NOMO-1 treated with dmso at 0.1 percent for 144 hours (cell line): Measurements from ENCODE around the gene TFIP11.

ENCODE experiments used
- DNase-seq: peaks from one replicate; lab custom pipeline; 2025; ENCODE audit not compliant: unreplicated experiment; lab: John Stamatoyannopoulos, UW

Gene TFIP11

DNA sequence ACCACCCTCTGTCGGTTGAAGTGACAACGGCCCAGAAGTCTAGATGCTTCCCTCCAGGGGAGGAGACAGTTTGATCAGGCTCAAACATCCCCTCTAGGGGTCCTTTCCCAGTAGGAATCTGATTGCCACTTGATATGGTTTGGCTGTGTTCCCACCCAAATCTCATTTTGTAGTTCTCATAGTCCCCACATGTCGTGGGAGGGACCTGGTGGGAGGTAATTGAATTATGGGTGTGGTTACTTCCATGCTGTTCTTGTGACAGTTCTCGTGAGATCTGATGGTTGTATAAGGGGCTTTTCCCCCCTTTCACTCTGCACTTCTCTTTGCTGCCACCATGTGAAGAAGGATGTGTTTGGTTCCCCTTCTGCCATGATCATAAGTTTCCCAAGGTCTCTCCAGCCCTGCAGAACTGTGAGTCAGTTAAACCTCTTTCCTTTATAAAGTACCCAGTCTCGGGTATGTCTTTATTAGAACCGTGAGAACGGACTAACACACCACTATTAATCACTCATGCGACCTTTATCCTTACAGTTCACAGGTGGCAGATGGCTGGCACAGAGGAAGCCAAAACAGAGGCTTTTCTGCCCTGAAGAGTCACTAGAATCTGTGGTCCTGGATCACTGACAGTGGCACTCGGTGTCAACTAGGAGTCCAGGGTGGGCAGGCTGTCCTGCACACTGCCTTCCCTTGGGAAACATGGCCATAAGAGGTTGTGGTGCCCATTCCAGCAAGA is 61.7 kb downstream of the TFIP11 start:
- no peak for DNase-seq

DNA sequence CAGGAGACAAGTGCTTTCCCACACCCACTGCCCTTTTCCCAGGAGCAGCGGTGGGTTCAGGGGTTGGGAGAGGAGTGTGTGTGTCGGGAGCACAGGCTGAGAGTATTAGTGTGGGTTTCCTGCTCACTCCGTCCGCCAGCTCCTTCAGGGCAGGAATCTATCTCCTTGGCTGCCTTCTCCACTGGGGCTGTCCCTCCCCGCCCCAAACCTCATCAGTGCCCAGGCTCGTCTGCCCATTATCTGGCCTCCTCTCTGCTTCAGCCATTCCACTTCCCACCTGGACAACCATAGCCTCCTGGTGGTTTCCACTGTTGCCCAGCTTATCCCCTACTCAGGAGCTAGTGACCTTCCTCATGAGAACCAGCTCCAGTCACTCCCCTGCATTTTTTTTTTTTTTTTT is 63.3 kb downstream of the TFIP11 start:
- no peak for DNase-seq

DNA sequence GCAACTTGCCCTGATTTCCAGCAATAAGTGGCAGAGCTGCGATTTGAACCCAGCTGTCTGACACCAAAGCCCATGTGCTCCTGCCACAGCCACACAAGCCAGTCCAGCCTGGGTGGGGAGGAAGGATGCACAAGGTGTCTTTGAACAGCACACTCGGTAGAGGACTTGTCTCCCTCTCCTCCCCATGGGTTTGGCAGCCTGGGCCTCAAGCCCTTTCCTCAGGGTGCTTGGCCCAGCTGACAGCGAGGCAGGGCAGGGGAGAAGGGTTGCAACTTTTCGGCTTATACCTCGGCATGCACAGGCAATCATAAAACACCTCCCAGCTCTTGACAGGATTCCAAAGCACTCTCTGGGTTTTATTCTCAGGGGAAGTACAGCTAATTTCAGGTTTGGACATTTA is 63.9 kb downstream of the TFIP11 start:
- DNase-seq, result no peak

DNA sequence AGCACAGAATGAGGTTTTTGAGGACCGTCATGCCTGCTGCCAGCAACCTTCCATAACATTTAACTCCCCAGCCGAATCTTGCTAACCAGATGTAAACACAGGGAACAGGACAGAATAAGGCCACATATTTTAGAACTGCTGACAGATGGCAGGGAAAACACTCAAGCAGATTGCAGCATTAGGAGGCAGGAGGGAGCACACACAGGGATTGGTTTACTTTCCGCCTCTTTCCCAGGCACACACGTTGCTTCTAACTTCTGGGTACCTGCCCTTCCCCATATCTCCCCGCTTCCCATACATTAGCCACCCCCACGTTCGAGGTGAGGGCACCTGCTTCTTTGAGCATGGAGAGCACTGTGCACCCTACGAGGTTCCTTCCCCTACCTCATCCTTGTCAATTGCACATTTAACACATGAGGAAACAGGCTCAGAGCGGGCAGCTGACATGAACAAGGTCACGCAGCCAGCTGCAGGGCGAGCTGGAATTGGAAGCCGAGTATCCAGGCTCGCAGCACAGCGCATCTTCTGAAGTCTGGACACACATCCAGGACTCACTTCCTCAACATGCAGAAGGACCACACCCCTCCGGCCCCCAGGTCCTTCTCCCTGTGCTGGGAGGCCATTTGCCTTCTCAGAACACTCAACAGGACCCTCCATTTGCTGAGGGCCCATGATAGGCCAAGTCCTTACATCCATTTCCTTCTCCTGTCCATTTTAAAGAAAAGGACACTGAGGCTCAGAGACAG is 64.5 kb downstream of the TFIP11 start:
- no peak for DNase-seq

DNA sequence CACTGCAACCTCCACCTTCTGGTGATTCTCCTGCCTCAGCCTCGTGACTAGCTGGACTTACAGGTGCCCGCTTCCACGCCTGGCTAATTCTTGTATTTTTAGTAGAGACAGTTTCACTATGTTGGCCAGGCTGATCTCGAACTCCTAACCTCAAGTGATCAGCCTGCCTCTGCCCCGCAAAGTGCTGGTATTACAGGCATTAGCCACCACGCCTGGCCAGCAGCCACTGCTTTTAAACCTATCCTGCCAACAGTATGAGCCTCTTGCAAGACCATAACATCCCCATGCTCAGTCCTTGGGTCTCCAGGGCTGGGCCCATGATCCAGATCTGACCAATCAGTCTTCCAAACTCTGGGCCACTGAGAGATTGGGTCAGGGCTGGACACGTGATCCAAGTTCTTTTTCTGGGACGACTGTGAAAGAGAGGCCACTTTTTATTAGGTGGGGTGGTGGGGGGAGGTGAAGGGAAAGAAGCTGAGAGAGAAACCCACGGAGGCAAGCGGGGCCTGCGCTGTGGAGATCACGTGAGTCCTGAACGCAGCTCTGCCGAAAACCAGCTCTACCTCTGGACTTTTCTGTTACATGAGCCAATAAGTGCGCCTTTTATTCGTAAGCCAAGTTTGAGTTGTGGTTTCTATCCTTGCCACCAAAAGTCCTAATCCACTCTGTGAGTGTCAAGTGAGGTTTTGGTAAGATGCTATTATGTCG is 65.3 kb downstream of the TFIP11 start:
- DNase-seq, result no peak

DNA sequence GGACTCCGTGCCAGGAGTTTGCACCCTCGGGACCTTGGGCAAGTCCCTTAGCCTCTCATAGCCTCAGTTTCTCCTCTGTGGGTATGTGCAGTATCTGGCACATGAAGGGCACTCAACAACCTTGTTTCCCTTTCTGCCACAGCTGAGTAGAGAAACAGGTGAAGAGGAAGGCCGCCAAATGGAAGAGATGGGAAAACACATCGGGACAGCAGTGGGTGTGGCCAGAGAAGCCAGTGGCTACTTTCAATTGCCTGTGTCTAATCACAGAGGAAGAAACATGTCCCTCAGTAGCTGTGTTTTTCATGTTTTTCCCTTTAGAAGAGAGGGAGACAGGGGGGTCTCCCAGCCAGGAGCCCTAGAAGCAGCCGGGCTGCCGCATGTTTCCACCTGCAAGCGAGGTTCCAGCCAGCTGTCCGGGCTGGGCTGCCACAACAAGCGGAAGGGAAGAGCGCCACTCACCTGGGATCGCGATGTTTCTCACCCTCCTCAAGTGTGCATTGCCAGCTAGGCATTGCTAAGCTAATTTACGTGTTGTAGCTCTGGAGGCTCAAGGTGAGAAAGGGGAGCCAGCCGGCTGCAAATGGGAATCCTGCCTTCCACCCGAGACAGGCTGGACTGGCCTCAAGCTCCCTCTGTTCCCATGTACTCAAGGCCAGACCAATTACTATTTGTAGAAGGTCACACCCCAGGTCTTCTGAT is 66.5 kb downstream of the TFIP11 start:
- DNase-seq, result no peak

DNA sequence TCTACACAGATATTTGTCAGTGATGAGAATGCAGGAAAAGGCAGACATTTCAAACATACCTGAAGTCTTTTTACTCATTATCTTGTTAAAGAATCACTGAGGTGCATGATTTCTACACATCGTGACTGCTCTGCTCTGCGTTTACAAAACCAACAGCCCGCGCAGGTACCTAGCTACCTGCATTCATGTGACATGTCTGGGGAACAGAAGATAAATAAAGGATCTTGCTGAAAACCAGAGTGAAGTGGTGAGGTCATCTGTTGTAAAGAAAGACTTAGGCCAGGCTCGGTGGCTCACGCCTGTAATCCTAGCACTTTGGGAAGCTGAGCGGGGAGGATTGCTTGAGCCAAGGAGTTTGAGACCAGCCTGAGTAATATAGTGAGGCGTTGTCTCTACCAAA is 67.5 kb downstream of the TFIP11 start:
- no peak for DNase-seq

DNA sequence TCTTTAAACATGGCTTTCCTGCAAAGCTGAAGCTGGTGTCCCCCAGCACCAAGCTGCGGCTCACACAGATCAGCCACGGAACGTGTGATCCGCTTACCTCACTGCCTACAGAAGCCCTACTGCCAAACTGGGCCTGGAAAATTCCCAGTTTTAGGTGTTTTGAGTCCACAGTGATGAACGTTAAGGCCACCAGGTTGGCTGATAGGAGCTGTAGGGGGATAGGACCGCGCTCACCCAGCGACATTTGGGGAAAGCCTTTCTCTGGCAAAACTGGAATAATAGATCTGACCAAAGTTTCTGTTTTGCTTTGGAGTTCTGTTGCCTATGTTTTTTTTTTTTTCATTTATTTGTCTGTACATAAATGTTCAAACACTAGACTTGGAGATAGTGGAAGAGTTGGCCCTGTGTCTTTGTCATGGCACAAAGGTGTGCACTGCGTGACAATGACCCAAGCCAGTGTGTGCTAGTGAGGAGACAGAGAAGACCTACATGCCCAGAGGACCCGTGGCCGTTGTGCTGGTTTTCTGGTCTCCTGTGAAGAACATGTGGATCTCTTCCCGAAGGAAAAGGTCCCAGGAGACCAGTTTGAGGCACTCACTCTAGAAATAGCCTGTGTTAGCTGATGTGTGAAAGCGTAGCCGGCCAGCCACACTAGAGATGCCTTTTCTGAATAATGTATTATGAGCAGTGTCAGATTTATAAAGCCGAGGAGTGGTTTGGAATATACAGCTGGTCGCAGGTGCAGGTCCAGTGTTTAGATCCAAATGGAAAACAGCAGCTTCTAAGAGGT is 68.2 kb downstream of the TFIP11 start:
- DNase-seq, result no peak

DNA sequence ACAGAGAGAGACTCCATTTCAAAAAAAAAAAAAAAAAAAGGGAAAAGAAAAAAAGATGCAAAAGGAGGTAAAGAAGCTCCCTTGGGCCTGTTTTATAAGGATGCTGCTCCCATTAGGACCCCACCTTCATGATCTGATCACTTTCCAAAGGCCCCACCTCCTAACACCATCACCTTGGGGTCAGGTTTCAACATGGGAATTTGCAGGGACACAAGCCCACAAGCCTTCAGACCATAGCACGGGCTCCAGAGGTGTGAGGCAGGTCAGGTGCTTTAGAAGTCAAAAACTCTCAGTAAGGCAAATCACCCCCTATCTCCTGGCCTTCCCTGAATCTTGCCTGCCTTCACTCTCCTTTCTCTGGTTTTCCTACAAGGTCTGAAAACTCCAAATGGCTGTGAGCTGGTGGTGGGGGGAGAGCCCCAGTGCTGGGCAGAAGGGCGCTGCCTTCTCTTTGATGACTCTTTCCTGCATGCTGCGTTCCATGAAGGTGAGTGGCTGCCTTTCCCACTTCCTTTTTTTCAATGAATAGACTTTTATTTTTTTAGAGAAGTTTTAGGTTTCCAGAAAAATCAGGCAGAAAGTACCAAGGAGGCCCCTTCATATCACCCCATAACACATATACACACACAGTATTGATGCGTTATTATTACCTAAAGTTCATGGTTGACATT is 70.1 kb downstream of the TFIP11 start:
- DNase-seq, result no peak
